HG03558 (cell line): Measurements from ENCODE around the gene MDFIC.

Source experiments
- ATAC-seq: cut with Tn5 transposase; IDR thresholded peaks from one replicate; pipeline ENCODE4 v1.9.1; 2021; ENCODE audit warnings: moderate number of reproducible peaks; ENCODE audit not compliant: unreplicated experiment; ENCODE audit errors: extremely low read depth

Gene MDFIC

DNA sequence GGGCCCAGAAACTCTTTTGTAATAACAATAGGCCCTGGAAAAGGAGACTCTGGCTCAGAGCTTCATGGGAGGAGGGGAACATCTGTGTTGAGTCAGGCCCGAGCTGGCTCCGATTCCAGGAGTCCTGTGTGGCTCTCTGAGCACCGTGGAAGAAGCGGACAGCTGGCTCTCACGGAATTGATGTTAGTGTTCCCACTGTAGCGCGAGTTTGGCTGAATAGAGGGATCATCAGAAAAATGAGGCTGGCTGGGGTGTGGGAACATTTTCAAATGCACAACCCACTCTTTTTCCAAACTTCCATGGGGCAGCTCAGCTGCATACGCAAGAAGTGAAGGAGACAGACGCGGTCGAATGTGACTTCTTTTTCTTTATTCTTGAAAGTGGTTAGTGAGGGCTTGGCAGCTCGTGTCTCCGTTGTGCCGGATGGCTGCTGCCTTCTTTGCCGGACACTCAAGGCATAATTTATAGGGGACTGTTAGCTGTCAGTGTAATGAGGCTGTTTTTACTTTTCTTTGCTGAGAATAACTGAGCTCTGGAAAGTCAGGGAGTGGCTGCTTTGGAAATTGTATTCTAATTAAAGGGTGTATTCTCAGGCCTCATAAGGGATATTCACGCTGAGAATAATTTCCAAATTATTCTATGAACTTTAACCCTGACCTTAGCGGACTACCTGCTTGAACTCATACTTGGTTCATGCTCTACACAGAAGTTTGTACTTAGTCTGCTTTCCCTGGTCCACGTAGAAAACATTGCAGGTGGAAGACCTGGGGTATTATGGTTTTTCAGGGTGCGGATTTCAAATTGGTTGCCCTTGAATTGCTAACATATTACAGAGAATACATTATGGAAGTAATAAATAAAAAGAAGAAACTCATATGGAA, 23.1 kb downstream of the MDFIC start:
- ATAC-seq: no peak

DNA sequence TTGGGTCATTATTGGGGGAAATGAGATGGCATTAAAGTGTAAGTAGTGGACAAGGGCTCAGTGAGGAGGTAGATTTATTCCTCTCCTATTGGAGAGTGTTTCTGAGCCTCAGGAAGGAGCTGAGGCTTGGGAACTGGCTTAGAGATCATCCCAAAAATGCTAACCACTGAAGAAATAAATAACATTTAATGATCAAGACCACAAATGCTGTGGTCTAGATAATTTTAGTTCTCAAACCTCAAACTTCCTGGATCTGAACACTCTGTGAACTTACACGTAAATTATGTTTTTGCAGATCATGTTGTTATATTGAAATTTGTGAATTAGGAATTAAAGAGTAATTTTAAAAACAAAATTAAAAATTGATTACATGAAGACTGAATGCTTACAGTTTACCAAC, 27.3 kb downstream of the MDFIC start:
- no peak for ATAC-seq

DNA sequence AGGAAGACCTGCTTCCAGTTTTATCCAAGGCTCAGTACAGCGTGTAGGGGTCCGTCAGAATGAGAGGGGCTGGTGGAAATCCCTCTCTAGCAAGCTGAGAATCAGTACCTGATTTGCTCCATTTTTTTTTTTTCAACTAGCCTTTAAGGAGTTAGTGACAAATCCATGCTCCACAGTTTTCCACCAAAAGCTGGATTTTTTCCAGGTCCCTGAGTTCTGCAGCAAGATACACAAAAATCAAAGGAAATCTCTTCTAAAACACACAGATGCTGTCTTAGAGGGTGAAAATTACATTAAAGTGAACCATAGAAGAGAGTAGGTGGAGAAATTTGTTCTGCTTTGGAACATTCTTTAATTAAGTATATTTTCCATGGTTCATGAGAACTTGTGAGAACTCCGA, 30.4 kb downstream of the MDFIC start:
- ATAC-seq: no peak

DNA sequence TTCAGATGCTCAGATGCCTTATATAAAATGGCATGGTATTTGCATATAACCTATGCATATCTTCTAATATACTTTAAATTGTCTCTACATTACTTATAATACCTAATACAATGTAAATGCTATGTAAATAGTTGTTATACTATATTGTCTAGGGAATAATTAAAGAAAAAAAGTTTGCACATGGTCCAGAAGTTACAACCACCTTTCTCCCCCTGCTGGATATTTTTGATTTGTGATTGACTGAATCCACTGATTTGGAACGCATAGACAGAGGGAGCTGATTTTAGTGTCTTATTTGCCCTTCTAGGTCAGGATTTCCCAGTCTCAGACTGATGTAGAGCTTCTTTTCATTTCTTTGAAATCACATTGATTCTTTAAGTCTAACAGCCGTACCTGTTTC, 31.8 kb downstream of the MDFIC start:
- no peak for ATAC-seq

DNA sequence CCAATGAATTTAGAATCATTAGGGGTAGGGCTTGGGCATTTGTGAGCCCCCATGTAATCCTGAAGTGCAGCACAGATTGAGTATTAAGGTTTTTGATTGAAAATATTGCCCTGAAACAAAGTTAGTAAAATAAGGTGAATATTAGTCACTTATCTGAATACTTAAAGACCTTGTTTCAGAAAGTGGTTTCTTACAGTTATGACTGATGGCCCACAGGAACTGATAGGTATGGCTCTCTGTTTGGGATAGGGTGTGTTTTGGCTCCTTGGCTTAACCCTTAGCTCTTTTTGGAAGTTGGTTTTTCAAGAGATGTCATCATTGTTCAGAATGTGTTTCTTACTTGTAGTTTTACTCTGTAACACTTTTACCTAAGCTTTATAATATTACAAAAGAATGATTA, 34.8 kb downstream of the MDFIC start:
- ATAC-seq: no peak

DNA sequence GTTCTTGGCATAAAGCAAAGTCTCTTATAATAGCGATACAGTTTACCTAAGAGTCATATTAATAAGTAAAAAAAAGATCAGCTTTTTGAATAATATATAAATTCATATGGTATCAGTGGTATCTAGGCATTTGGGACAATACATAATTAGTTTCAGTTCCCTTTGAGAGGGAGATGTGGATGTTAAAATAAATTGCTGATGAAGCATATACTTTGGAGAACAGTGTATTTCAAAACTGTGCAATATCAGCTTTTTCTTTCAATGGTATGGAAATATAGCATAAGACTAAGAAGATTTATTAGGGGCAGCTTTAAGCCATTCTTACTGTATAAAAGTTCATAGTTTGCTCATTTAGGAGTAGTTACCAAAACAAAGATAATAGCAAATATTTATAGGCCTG, 35.5 kb downstream of the MDFIC start:
- ATAC-seq: no peak

DNA sequence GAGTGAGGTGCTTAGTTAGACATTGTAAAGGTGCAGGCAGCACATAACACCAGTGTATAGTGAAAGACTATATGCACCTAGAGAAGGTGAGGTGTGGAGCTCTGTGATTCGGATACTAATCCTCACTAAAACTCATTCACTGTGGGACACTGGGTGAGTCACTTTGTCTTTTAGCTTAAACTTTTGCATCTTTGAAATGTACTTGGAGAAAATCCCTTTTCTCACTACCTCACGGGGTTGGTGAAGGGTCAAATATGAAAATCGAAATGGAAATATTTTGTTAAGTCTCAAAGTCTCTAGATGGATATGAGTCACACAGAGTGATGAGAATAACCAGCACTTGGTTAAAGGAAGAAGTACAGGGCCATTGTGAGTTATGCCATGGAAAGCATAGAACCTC, 38.0 kb downstream of the MDFIC start:
- peak; percentile 52 for ATAC-seq

DNA sequence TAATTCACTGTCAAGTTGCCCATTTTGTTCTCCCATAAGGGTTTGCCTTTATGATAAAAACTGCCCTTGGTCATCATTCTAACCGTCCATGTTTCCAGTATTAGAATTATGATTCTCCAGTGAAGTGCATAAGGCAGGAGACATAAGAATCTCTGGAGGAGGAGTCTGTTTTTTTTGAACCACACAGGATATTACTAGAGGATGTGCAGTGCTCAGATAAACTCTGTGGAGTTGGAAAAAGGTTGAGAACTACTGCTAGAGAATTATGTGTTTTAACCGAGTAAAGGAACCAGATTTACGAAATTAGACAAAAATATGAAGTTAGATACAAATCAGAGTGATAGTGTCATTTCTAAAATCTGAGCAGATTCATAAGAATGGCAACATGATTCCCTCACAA, 40.5 kb downstream of the MDFIC start:
- ATAC-seq: no peak

DNA sequence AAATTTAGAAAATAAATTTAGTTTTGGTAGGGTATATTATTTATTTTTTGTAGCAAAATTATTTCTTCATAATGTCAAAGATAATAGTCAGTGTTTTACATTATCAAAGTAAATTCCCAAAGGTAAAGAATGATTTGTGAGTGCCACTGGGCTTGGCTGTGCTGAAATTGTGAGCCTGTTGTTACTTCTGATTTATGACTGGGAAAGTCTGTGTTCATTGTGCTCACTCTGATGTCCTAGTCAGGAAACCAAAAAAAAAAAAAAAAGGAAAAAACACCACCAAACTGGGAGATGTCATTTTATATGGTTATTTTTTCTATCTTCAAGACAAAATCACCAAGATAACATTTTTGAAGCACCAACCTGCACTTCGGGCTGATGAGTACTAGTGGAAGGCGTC, 44.3 kb downstream of the MDFIC start:
- no peak for ATAC-seq

DNA sequence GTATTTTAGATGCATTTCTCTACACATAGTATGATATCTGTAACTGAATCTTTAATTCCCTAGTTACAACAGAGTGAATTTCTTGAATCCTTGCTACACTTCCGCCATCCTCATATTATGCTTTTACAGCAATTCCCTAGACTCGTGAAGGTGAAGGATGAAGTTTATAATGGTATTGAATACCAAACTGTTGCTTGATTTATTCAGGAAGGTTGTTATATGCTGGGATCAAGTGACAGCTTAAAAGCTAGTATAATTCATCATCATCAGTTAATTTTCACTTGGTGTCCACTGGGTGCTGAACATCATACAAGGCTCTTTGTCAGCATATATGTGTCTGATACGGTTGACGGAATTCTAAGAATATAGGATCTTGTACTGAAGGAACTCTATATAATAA, 47.2 kb downstream of the MDFIC start:
- no peak for ATAC-seq

DNA sequence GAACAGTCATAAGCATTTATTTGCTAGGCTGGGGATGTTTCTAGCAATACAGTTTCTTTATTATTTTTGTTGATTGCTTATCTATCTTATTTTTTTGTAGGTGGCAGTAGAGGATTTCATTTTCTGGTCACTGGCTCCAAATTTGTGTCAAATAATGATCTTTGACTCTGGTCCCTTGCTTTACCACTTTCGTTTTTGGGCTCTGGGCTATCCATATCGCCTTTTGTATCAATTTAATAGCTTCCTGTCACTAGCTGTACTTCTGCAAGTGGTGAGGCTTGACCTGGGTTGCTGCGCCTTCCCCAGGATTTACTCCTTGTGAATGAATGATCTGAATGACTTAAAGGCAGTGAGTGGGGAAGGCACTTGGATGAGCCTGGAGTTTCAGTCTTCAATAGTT, 48.4 kb downstream of the MDFIC start:
- ATAC-seq: no peak

DNA sequence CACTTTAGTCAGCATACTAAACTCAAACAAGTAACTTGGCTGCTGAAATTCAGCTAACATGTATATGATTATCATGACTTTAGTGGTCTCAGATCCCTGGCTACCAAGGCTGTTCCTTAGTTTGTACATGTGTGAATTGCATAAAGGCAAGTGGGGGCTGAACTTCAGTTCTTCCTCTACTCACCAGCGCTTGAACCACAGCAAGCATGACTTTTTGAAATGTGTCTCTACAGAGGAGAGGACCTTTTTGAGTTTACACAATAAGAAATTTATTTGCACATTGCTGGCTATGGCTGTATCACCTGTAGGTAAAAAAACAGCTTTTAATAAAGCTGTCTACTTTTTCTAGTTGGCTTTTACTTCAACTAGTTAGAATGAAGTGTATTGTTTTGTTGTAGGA, 48.8 kb downstream of the MDFIC start:
- ATAC-seq: no peak

DNA sequence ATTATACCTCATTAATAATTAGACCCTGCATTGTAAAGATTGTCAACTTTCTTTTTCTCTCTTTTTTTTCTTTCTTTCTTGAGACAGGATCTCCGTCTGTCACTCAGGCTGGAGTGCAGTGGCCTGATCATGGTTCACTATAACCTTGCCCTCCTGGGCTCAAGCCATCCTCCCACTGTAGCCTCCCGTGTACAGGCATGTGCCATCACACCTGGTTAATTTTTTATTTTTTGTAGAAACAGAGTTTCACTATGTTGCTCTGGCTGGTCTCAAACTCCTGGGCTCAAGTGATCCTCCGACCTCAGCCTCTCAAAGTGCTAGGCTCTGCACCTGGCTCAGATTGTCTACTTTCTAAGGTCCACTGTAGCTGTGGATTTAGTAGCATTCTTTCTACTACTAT, 50.7 kb downstream of the MDFIC start:
- ATAC-seq: no peak

DNA sequence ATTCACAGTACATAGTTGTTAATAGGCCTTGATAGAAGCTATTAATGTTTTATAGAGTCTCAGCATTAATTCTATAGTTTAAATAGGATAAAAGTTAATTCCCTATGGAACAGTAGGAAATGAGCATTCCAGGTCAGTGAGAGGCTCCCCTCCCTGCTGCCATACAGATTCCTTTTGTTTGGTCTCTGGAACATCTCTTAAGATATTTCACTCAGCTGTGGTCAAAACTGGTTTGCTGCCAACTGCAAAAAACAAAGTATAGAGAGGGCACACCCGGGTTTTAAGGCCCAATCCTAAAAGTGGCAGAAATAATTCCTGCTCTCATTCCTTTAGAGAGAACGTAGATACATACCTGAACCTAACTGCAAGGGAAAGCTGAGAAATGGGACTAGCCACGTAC, 51.3 kb downstream of the MDFIC start:
- no peak for ATAC-seq

DNA sequence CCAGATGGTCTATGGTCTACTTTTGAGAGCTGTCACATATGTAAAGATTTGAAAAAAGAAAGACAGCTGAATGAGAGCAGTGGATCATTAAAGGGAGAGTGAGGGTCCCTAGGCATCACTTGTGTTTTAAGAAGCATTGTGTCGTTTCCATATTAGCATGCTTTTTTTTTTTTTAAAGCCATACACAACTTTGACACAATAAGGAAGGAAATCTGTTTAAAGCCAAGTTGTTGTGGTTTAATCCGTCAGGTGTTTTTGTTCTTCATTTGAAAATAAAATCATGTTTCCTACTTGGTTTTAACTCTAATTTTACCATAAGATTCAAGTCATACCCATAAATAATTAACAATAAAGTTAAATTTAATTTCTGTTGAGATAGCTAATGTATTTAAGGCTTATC, 53.5 kb downstream of the MDFIC start:
- ATAC-seq: no peak

DNA sequence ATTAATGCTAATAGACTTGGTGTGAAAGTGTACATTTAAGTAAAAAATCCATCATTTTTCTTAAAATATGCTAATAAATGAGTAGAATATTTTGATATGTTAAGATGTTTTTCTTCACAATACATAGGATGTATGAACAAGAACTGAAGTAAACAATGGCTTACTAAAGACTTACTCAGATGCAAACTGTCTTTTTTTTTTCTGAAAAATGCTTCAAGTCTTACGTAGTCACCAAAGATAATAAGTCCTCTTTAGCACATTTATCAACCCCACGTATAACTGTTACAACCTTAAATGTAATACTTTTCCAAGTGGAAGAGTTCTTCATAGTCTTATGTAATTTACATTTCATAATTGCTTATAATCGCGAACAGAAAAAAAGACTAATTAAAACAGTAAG, 54.8 kb downstream of the MDFIC start:
- ATAC-seq: no peak

DNA sequence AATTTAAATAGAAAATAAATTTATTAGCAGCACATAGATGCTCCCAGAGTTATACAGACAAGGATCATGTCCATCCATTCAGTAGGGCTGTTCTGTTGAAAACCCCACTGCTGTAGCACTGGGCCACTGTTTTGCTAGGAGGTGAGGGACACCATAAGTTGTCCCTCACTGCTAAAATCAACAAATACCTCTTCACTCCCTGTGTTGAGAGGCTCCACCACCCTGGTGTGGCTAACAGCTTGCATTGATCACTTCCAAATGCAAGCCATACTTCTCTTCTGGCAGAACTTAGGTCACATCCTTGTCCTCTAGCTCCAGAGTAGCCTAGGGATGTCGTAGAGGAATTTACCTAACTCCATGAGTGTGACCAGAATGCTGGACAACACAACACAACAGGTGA, 55.4 kb downstream of the MDFIC start:
- no peak for ATAC-seq

DNA sequence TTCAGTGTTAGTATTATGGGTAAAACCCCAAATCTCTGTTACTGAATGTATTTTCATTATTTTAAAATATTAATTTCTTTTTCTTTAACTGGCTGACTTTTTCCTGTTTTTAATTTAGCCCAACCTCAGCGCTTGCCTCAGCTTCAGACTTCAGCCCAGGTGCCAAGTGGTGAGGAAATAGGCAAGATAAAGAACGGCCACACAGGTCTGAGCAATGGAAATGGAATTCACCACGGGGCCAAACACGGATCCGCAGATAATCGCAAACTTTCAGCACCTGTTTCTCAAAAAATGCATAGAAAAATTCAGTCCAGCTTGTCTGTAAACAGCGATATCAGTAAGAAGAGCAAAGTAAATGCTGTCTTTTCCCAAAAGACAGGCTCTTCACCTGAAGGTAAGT, 57.5 kb downstream of the MDFIC start:
- ATAC-seq: no peak

DNA sequence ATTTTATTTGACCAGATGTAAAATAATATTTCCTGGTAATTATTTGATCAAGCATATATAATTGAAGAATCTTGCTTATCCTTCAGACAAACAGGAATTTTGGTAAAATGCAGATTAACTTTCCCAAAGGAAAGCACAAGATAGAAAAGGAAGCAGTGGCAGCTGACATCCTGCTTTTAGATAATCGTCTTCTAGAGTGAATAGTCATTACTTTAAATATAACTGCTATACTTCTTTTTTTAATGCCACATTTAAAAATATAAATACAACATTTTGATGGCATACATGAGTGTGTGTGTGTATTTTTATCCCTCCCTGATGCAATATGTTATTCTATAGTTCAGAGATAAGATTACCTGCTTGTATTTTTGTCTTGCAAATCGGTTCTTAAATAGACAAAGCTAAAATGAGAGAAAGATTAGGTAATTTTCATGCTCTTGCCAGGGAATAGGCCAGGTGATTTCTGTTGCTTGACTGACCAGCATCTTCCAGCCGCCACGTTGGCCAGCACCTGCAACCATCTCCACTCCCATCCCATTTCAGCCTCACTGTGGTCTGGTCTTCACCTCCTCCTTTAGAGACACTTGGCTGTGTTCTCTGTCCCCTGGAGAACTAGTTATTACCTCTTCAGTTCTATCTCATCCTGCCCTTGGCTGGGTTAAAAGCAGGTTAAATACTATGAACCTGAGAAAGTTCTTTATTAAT, 58.1 kb downstream of the MDFIC start:
- ATAC-seq: no peak

DNA sequence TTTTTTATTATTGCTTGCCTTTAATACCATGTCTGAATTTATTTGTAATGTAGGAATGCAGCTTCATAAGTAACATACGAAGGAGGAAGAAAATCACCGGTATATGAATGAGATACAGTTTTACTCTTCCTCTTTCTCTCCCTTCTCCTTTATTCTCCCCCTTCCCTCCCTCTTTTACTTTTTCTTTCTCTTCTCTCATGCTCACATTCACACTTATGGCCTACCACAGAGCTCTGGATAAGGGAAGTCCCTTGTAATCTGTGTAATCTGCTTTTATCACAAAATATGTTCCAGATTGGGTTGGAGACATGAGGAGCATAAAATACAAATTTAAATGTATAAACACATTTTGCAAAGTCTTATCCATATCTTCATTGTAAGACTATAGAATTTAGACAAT, 59.4 kb downstream of the MDFIC start:
- no peak for ATAC-seq

DNA sequence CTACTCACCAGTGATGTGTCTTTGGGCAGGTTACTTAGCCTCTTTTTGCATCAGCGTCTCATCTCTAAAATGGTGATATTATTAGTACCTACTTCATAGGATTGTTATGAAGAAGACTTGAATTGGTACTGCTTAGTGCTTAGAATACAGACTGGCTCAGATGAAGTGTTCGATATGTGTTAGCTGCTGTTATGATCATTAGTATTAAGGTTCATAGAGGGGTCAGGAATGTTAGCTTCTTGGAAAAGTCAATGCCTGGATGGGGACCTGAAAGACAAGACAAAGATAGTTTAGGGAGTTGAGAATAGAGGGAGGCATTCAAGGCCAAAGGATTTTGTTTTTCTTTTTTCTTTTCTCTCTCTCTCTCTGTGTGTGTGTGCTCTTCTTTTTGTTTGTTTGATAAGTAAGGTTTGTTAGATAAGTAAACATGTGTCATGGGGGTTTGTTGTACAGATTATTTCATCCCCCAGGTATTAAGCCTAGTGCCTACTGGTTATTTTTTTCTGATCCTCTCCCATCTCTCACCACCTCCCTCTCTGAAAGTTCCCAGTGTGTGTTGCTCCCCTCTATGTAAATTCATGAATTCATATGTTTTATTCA, 63.3 kb downstream of the MDFIC start:
- no peak for ATAC-seq
